Uterus (tissue), 4 donors: Measurements from ENCODE around the gene CFAP73. TPM values are rescaled to one million over a fixed set of nuclear protein-coding genes. Genes with fewer than 3 reads are reported as not detected.

ENCODE experiments used
- DNase-seq, 2 donors: peaks; one replicate each; pipeline ENCODE4 v3.0.0-alpha.2; 2019 to 2020
- H3K27ac ChIP-seq, 2 donors: fragments of 200-600 bp; sonication (generic); 1 replicate in 1 of 2; 2 replicates in 1 of 2; pipeline ENCODE4 v1.5.1; 2016 to 2018
- H3K27me3 ChIP-seq, 2 donors: fragments of 200-600 bp; sonication (generic); one replicate each; pipeline ENCODE4 v1.5.1; 2018 to 2019; ENCODE audit warnings: control low read depth in 1 of 2
- H3K36me3 ChIP-seq, 2 donors: fragments of 200-600 bp; sonication (generic); one replicate each; pipeline ENCODE4 v1.5.1; 2019; ENCODE audit warnings: control low read depth in 1 of 2
- H3K4me1 ChIP-seq, 2 donors: fragments of 200-600 bp; sonication (generic); one replicate each; pipeline ENCODE4 v1.5.1; 2018 to 2019; ENCODE audit warnings: control low read depth in 1 of 2
- H3K4me3 ChIP-seq, 2 donors: fragments of 200-600 bp; sonication (generic); 1 replicate in 1 of 2; 2 replicates in 1 of 2; pipeline ENCODE4 v1.5.1; 2018 to 2019; ENCODE audit warnings: mild to moderate bottlenecking in 1 of 2
- H3K9me3 ChIP-seq, 2 donors: fragments of 200-600 bp; sonication (generic); one replicate each; pipeline ENCODE4 v1.5.1; 2019; ENCODE audit warnings: control low read depth in 1 of 2
- POLR2A ChIP-seq, 2 donors: fragments of 450-650 bp; IDR thresholded peaks; one replicate each; pipeline ENCODE4 v1.6.1; 2016; ENCODE audit warnings: antibody characterized with exemption in 2 of 2, mild to moderate bottlenecking in 1 of 2, moderate library complexity in 1 of 2
- intact Hi-C: fragments of 100-400 bp; cut with DNase I; formaldehyde crosslinking; loops from one replicate; pipeline ENCODE4 v1.15.1; 2023; ENCODE audit warnings: low total_unique reads
- microRNA-seq: library from miRNA; unstranded; fragments of <30 nt; microRNA quantifications from one replicate; pipeline ENCODE4, GENCODE V29; 2016; ENCODE audit warnings: borderline microRNAs expressed, borderline replicate concordance
- small RNA-seq: library from RNA; depleted of rRNA; stranded (forward); fragments of <200 nt; gene quantifications from one replicate; pipeline ENCODE3, GENCODE V24; 2016
- total RNA-seq, 4 donors: library from RNA; depleted of rRNA in 3 of 4; stranded (reverse); fragments of >200 nt in 3 of 4; gene quantifications; one replicate each; pipeline versions ENCODE4 v1.1.0 to v1.2.4, GENCODE V29; 2014 to 2023
- TF ChIP-seq, protein P1 (sequence below), 4 experiments: fragments of 200-600 bp in 2 of 4; fragments of 450-650 bp in 2 of 4; sonication (generic) in 2 of 4; IDR thresholded peaks; one replicate each; pipeline ENCODE4 v1.5.1; 2016 to 2019; ENCODE audit warnings: antibody characterized with exemption in 4 of 4, mild to moderate bottlenecking in 2 of 4, moderate library complexity in 1 of 4
- donor health status: DM: yes; HTN: yes; CAD: no.

The CFAP73 gene
- total RNA-seq, 4 donors from 2014 or later = 0.67 to 2.6 TPM; not detected in 2

DNA sequence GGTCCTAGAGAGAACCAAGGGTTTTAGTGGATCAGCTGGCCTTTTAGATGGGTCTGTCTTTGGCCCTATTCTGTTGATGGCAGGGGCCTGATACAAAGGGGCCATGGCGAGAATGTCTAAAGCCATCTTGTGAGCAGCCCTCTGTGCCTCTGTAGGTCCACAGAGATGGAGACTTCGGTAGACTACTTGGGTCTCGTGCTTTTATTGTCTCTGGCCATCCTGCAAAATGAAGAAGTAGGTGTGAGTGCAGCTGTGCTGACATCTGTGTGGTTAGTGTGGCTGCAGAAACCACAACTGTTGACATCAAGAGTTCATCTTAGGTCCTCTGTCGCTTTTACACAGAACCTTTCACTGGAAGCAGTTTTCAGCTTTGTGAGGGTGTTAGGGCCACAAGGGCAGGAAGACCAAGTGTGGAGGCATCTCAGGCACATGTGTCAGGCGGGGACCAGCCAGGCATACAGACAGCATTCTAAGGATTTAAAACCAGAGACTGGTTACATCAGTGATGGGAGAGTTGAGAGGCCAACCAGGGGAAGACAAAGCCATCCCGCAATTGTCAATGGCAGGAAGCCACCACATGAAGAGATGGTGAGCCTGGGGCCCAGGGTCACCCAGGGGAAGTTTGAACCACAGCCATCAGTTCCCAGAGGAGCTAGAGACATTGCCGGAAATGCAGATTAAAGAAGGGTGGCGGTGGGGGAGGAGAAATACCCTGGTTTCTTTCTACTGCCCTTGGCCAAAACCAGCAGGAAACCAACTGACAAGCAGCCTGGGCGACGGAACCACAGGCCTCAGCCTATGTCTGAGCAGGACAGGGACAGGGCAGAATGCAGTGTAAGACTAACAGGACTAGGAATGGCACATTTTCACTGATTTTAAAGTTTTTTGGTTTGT, 58.8 kb downstream of the CFAP73 start:
- Histone ChIP-seq H3K4me3 (no peak overlapping the region), H3K9me3 (no peaks in the 10 kb centered on the region), H3K27me3 (no peaks in the 10 kb centered on the region), H3K27ac (no peak overlapping the region), H3K36me3 (no peaks in the 10 kb centered on the region), H3K4me1 (no peaks in the 10 kb centered on the region)
- no peak for DNase-seq
- intact Hi-C loops = no loop called here
- TF ChIP-seq, protein P1, sequence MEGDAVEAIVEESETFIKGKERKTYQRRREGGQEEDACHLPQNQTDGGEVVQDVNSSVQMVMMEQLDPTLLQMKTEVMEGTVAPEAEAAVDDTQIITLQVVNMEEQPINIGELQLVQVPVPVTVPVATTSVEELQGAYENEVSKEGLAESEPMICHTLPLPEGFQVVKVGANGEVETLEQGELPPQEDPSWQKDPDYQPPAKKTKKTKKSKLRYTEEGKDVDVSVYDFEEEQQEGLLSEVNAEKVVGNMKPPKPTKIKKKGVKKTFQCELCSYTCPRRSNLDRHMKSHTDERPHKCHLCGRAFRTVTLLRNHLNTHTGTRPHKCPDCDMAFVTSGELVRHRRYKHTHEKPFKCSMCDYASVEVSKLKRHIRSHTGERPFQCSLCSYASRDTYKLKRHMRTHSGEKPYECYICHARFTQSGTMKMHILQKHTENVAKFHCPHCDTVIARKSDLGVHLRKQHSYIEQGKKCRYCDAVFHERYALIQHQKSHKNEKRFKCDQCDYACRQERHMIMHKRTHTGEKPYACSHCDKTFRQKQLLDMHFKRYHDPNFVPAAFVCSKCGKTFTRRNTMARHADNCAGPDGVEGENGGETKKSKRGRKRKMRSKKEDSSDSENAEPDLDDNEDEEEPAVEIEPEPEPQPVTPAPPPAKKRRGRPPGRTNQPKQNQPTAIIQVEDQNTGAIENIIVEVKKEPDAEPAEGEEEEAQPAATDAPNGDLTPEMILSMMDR (IDR thresholded peaks at IDR 0.05) = no peak
- TF ChIP-seq POLR2A (IDR thresholded peaks at IDR 0.05) = no peak

Small RNA genes lying within 50 kb of the gene (microRNA-seq; reads per million reads assigned to microRNA genes)
- gene MIR7106 = not detected

Small RNA genes lying within 50 kb of the gene (small RNA-seq; reads per million reads assigned to genes)
- gene MIR7106 (not detected), gene RF00019 (not detected)

Other genes with a start within 250 kb of the CFAP73 start
- 10 to 100 TPM in 1 of 4 donors, 1 to 10 TPM in 3; 3.8 to 19.8 (median 7.4) TPM for gene OAS1, start 242.8 kb upstream of the CFAP73 start, total RNA-seq
- gene OAS3, start 211.2 kb upstream of the CFAP73 start, total RNA-seq = 10 to 100 TPM in 2 of 4 donors, 1 to 10 TPM in 2; 2.1 to 22.8 (median 8.9) TPM
- 10 to 100 TPM in 2 of 4 donors, 1 to 10 TPM in 1, under 1 TPM in 1; 0.59 to 18.1 (median 6.1) TPM for gene OAS2, start 171.2 kb upstream of the CFAP73 start, total RNA-seq
- 1 to 10 TPM; 2.4 to 8.6 (median 3.1) TPM for gene DTX1, start 93.0 kb upstream of the CFAP73 start, total RNA-seq
- 1 to 10 TPM in 1 of 4 donors, not detected in 3; 6.8 TPM for gene RASAL1, start 14.0 kb upstream of the CFAP73 start, total RNA-seq
- 10 to 100 TPM; 36.0 to 66.5 (median 59.0) TPM for gene DDX54, start 35.8 kb downstream of the CFAP73 start, total RNA-seq
- 10 to 100 TPM in 3 of 4 donors, 1 to 10 TPM in 1; 5.0 to 19.0 (median 11.0) TPM for gene RITA1, start 36.0 kb downstream of the CFAP73 start, total RNA-seq
- 10 to 100 TPM; 21.4 to 79.8 (median 52.9) TPM for gene TPCN1, start 71.7 kb downstream of the CFAP73 start, total RNA-seq
- gene SLC8B1, start 185.4 kb downstream of the CFAP73 start, total RNA-seq = 10 to 100 TPM; 14.2 to 47.1 (median 36.2) TPM
- 10 to 100 TPM; 20.7 to 38.6 (median 29.8) TPM for gene PLBD2, start 208.9 kb downstream of the CFAP73 start, total RNA-seq